Spleen (tissue), 11 donors: Measurements from ENCODE around the gene PTK6. TPM values are rescaled to one million over a fixed set of nuclear protein-coding genes. Genes with fewer than 3 reads are reported as not detected.

ENCODE experiments used
- DNase-seq: peaks from one replicate; pipeline ENCODE4 v3.0.0-alpha.2; 2020
- H3K27ac ChIP-seq, 8 donors: fragments of 200-600 bp; sonication (generic) in 7 of 8; 1 replicate in 4 of 8; 2 replicates in 4 of 8; pipeline versions ENCODE4 v1.5.0 to v1.8.0; 2016 to 2021; ENCODE audit warnings: inconsistent platforms in 4 of 8, mild to moderate bottlenecking in 4 of 8, moderate library complexity in 1 of 8
- H3K27me3 ChIP-seq, 7 donors: fragments of 200-600 bp; sonication (generic) in 6 of 7; replicated peaks in 1 of 7; 1 replicate in 4 of 7; 2 replicates in 3 of 7; pipeline versions ENCODE4 v1.5.0 to v1.8.0; 2016 to 2021; ENCODE audit warnings: inconsistent platforms in 3 of 7, mild to moderate bottlenecking in 1 of 7
- H3K36me3 ChIP-seq, 6 donors: fragments of 200-600 bp; sonication (generic) in 5 of 6; 1 replicate in 4 of 6; 2 replicates in 2 of 6; pipeline versions ENCODE4 v1.5.0 to v1.8.0; 2016 to 2021; ENCODE audit warnings: inconsistent platforms in 2 of 6
- H3K4me1 ChIP-seq, 6 donors: fragments of 200-600 bp; sonication (generic) in 5 of 6; 1 replicate in 3 of 6; 2 replicates in 3 of 6; pipeline versions ENCODE4 v1.5.0 to v1.8.0; 2016 to 2021; ENCODE audit warnings: inconsistent platforms in 3 of 6
- H3K4me3 ChIP-seq, 8 donors: fragments of 200-600 bp; sonication (generic) in 7 of 8; 1 replicate in 4 of 8; 2 replicates in 4 of 8; pipeline versions ENCODE4 v1.5.0 to v1.8.0; 2016 to 2021; ENCODE audit warnings: inconsistent platforms in 4 of 8, mild to moderate bottlenecking in 4 of 8, moderate library complexity in 2 of 8
- H3K9me3 ChIP-seq, 8 donors: fragments of 200-600 bp; sonication (generic) in 7 of 8; 1 replicate in 4 of 8; 2 replicates in 4 of 8; pipeline versions ENCODE4 v1.5.0 to v1.8.0; 2016 to 2021; ENCODE audit warnings: inconsistent platforms in 4 of 8
- CTCF ChIP-seq, 11 experiments: fragments of 200-600 bp in 7 of 11; fragments of 450-650 bp in 4 of 11; sonication (generic) in 4 of 11; IDR thresholded peaks in 8 of 11; conservative IDR thresholded peaks in 3 of 11; 1 replicate in 7 of 11; 2 replicates in 4 of 11; pipeline versions ENCODE4 v1.4.0 to v1.8.0; 2016 to 2021; ENCODE audit warnings: antibody characterized with exemption in 11 of 11, inconsistent platforms in 4 of 11, mild to moderate bottlenecking in 1 of 11
- POLR2A ChIP-seq, 3 donors: fragments of 450-650 bp; IDR thresholded peaks; one replicate each; pipeline ENCODE4 v1.5.1; 2017; ENCODE audit warnings: antibody characterized with exemption in 3 of 3, mild to moderate bottlenecking in 1 of 3
- POLR2AphosphoS5 ChIP-seq, 3 donors: sonication (generic); formaldehyde crosslinking; IDR thresholded peaks; one replicate each; pipeline ENCODE4 v1.5.1; 2017; ENCODE audit warnings: antibody characterized with exemption in 3 of 3
- WGBS, 5 donors: extraction: QIAGEN DNeasy Blood & Tissue Kit in 3 of 5; methylation state at CpG; one replicate each; pipeline versions ENCODE4 v1.1.5 to v1.1.7; 2013 to 2018; 5-methylcytosine and 5-hydroxymethylcytosine counted together
- intact Hi-C: fragments of 100-400 bp; cut with DNase I; formaldehyde crosslinking; loops from one replicate; pipeline ENCODE4 v1.15.0; 2023; ENCODE audit warnings: low total_unique reads
- polyA plus RNA-seq, 3 donors: library from polyadenylated mRNA; stranded (reverse); fragments of 200-250 nt; gene quantifications; one replicate each; pipeline ENCODE4 v1.2.1, GENCODE V29; 2013
- total RNA-seq, 7 donors: library from RNA; depleted of rRNA in 3 of 7; stranded (reverse); fragments of >200 nt in 3 of 7; fragmentation: NEBNext Ultra II Directional in 4 of 7; extraction: Animal tissue kit (Norgen Biotek cat#: 25700) in 4 of 7; gene quantifications; one replicate each; pipeline versions ENCODE4 v1.1.0 to v1.2.1, GENCODE V29; 2016 to 2021
- donor health status: healthy with polysubstance abuse.
- donor health status: DM: no; HTN: no; CAD: no; lungs with moderate emphysema.
- donor health status: DM: no; HTN: no; CAD: no.
- donor health status: Bipolar disorder and iron deficiency.
- donor health status: healthy.
- donor health status: DM: no; HTN: no; CAD: no.
- donor health status: DM: yes; HTN: yes; CAD: no.

Gene PTK6
- total and polyA plus RNA-seq, 10 donors = 0.20 to 1.0 (median 0.71) TPM

GRCh38 chr20:63568986-63569949 lies 32.1 kb upstream of the PTK6 start:
- no peak for TF ChIP-seq CTCF (IDR thresholded peaks at IDR 0.05 in 8 of 11, conservative IDR thresholded peaks at IDR 0.05 in 3 of 11)
- peak in 1 of 3 donors; percentile 40 for TF ChIP-seq POLR2AphosphoS5 (IDR thresholded peaks at IDR 0.05)
- no peak for TF ChIP-seq POLR2A (IDR thresholded peaks at IDR 0.05)
- DNase-seq = peak; percentile 87
- intact Hi-C loops = no loop called here
- Histone ChIP-seq H3K36me3 (peaks cover 0 to 82% (median 37%) of the 10 kb centered on the region in 6 donors), H3K27ac (peak overlapping the region in 7 of 8 donors; percentile 24 to 90 (median 82)), H3K9me3 (no peaks in the 10 kb centered on the region), H3K27me3 (no peaks in the 10 kb centered on the region), H3K4me3 (peak overlapping the region in 3 of 8 donors; percentile 20 to 65 (median 33)), H3K4me1 (peaks cover 22 to 68% (median 61%) of the 10 kb centered on the region in 6 donors)
- WGBS, 5 donors = 79 to 89% (median 80%) methylated on average over 8 to 46 of the region's 46 CpGs

GRCh38 chr20:63568170-63568981 lies 31.2 kb upstream of the PTK6 start:
- TF ChIP-seq POLR2AphosphoS5 (IDR thresholded peaks at IDR 0.05) (peak in 1 of 3 donors; percentile 59), POLR2A (IDR thresholded peaks at IDR 0.05) (no peak)
- intact Hi-C loops = no loop called here
- H3K4me3 ChIP-seq = peak overlapping the region in 7 of 8 donors; percentile 4 to 65 (median 23)
- H3K27me3 ChIP-seq = no peaks in the 10 kb centered on the region
- peaks cover 21 to 64% (median 56%) of the 10 kb centered on the region in 6 donors for H3K4me1 ChIP-seq
- H3K9me3 ChIP-seq = no peaks in the 10 kb centered on the region
- 36 to 54% (median 44%) methylated on average over 18 to 43 of the region's 43 CpGs for WGBS, 5 donors
- H3K27ac ChIP-seq = peak overlapping the region; percentile 29 to 90 (median 78)
- peak; percentile 87 for DNase-seq
- peaks cover 0 to 91% (median 46%) of the 10 kb centered on the region in 6 donors for H3K36me3 ChIP-seq

- no peaks in the 10 kb centered on the region for H3K9me3 ChIP-seq
- H3K36me3 ChIP-seq = peaks cover 0 to 94% (median 50%) of the 10 kb centered on the region in 6 donors
- H3K27me3 ChIP-seq = no peaks in the 10 kb centered on the region
- TF ChIP-seq CTCF (IDR thresholded peaks at IDR 0.05 in 8 of 11, conservative IDR thresholded peaks at IDR 0.05 in 3 of 11) (peak in 3 of 11 experiments; percentile 3 to 28 (median 13)), POLR2A (IDR thresholded peaks at IDR 0.05) (no peak), POLR2AphosphoS5 (IDR thresholded peaks at IDR 0.05) (peak; percentile 54 to 80 (median 62))
- peak overlapping the region in 7 of 8 donors; percentile 4 to 65 (median 23) for H3K4me3 ChIP-seq
- peaks cover 16 to 64% (median 49%) of the 10 kb centered on the region in 6 donors for H3K4me1 ChIP-seq
- 31 to 50% (median 46%) methylated on average over 34 to 37 of the region's 37 CpGs for WGBS, 5 donors
- peak; percentile 94 for DNase-seq
- intact Hi-C loops = no loop called here
- H3K27ac ChIP-seq = peak overlapping the region; percentile 29 to 90 (median 78)
Observed at GRCh38 chr20:63567386-63568169, 30.4 kb upstream of the PTK6 start.

GRCh38 chr20:63567136-63567385 lies 29.9 kb upstream of the PTK6 start:
- Histone ChIP-seq H3K27me3 (no peaks in the 10 kb centered on the region), H3K36me3 (peaks cover 3 to 94% (median 50%) of the 10 kb centered on the region in 6 donors), H3K4me1 (peaks cover 16 to 63% (median 45%) of the 10 kb centered on the region in 6 donors), H3K9me3 (no peaks in the 10 kb centered on the region), H3K27ac (peak overlapping the region in 6 of 8 donors; percentile 63 to 90 (median 83)), H3K4me3 (peak overlapping the region in 5 of 8 donors; percentile 4 to 65 (median 30))
- intact Hi-C loops = no loop called here
- TF ChIP-seq POLR2A (IDR thresholded peaks at IDR 0.05) (no peak), POLR2AphosphoS5 (IDR thresholded peaks at IDR 0.05) (peak in 1 of 3 donors; percentile 15), CTCF (IDR thresholded peaks at IDR 0.05 in 8 of 11, conservative IDR thresholded peaks at IDR 0.05 in 3 of 11) (peak in 1 of 11 experiments; percentile 3)
- DNase-seq = no peak
- 40 to 83% (median 72%) methylated on average over 8 to 22 of the region's 22 CpGs for WGBS, 5 donors
